Measurements from ENCODE around the gene OTOP1.
"Not testable (repeated sequence)": the region's sequence is repeated elsewhere in the genome, so short reads cannot be mapped to it uniquely, and the experiment has no call there.

OTOP1 gene

DNA sequence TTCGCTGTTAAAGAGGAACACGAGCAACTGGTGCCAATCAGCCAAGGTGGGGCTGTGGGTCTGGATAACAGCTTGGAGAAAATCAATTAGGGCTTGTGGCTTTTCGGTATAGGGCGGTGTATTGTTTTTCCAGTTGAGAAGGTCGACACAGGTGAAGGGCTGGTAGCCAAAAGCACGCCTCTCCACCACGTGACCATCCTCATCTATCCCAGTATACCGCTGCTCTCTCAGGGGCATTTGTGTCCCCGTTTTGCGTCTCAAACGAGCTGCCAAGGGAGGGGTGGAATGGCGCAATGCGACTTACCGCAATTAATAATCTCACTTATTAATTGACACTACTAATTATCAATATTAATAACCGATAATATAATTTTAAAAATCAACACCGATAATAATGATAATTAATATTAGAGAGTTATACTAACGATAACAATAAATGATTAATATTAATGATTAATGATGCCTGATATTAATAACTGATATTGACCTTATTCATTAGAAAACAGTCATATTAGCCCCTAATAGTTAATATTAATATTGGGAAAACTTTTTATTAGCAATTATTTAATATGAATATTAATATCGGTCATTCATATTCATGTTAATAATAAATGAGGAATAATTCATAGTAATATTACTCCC, 62.1 kb downstream of the OTOP1 start:
- DNase-seq (ENCODE audit: low spot score); FAIRE-seq: not testable (repeated sequence)

DNA sequence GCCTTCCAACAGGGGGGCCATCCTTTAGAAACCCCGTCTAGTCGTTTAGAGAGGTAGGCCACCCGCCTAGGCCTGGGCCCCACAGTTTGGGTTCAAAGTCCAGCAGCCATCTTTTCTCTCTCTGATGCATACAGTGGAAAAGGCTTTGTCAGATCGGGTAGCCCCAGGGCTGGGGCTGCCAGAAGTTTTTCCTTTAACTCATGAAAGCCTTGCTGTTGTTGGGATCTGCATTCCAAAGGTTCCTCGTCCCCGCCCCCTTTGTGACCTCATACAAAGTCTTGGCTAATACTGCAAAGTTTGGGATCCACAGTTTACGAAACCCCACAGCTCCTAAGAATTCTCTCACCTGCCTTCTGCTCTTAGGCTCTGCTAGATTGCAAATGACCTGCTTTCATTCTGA, 64.5 kb downstream of the OTOP1 start:
- not testable (repeated sequence) for DNase-seq (ENCODE audit: low spot score); FAIRE-seq

GRCh38 chr4:4160956-4161665, 65.6 kb downstream of the OTOP1 start:
- not testable (repeated sequence) for FAIRE-seq; DNase-seq (ENCODE audit: low spot score)

GRCh38 chr4:4145622-4146021, 81.1 kb downstream of the OTOP1 start:
- not testable (repeated sequence) for DNase-seq (ENCODE audit: low spot score); FAIRE-seq

- DNase-seq (ENCODE audit: low spot score); FAIRE-seq: not testable (repeated sequence)
Measured at GRCh38 chr4:4143376-4143775, 83.4 kb downstream of the OTOP1 start.

DNA sequence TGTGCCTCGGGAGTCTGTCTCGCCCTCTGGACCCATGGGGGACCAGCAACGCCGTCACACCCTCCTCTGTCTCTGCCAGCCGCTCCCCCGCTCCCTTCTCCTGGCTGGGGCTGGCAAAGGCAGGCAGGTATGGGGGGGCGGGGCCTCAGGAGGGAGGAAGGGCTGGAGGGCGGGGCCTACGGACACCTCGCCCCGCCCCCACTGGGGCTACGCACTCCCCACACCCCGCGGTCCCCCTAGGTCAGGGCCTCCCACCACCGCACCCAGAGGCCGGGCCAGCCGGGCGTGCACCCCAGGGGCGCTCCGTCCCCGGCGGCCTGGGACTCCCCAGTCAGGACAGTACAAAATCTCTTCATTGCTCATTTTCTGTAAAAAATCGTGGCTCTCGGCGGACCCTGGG, 84.0 kb downstream of the OTOP1 start:
- FAIRE-seq; DNase-seq (ENCODE audit: low spot score): not testable (repeated sequence)

GRCh38 chr4:4141186-4141585, 85.5 kb downstream of the OTOP1 start:
- DNase-seq (ENCODE audit: low spot score); FAIRE-seq: not testable (repeated sequence)
